GM13977 (cell line): ENCODE data around the gene DNAJC6.

Experiments used
- DNase-seq: peaks from one replicate; pipeline ENCODE4 v3.0.0; 2012; ENCODE audit warnings: low spot score
- CTCF ChIP-seq: IDR thresholded peaks from 2 replicates; pipeline ENCODE4 v1.5.1; 2012; ENCODE audit warnings: mild to moderate bottlenecking, control low read depth; ENCODE audit not compliant: insufficient read depth; ENCODE audit errors: extremely low read depth, missing control alignments
- in situ Hi-C: fragments of 300-500 bp; cut with MboI; formaldehyde crosslinking; loops from one replicate; pipeline ENCODE4 v1.12.0; 2022; ENCODE audit warnings: low sequenced_read_pairs, low pct_unique_long_range_greater_than_20kb, mixed read lengths, inconsistent platforms; ENCODE audit not compliant: unreplicated experiment

The DNAJC6 gene

GRCh38 chr1:65317866-65318653, 8.7 kb downstream of the DNAJC6 start:
- DNase-seq = no peak
- TF ChIP-seq CTCF = no peak
- in situ Hi-C loops = no loop called here

GRCh38 chr1:65319141-65319540, 9.8 kb downstream of the DNAJC6 start:
- in situ Hi-C loops = no loop called here
- no peak for DNase-seq
- TF ChIP-seq CTCF = no peak

GRCh38 chr1:65319754-65320153, 10.4 kb downstream of the DNAJC6 start:
- no peak for DNase-seq
- no peak for TF ChIP-seq CTCF
- in situ Hi-C loops = no loop called here

- TF ChIP-seq CTCF = no peak
- no peak for DNase-seq
- in situ Hi-C loops = no loop called here
Observed at GRCh38 chr1:65321879-65322278, 12.5 kb downstream of the DNAJC6 start.

- no peak for DNase-seq
- in situ Hi-C loops = no loop called here
- TF ChIP-seq CTCF = no peak
Observed at GRCh38 chr1:65323246-65323645, 13.9 kb downstream of the DNAJC6 start.

- no peak for TF ChIP-seq CTCF
- in situ Hi-C loops = no loop called here
- no peak for DNase-seq
Observed at GRCh38 chr1:65330021-65330420, 20.7 kb downstream of the DNAJC6 start.
